Measurements from ENCODE around the gene CCNG2.

GRCh38 chr4:77155631-77156452, 1.2 kb upstream of the CCNG2 start:
- TF ChIP-seq CTCF (IDR thresholded peaks at IDR 0.05) (no peak), POLR2A (IDR thresholded peaks at IDR 0.05) (no peak)
